OCI-LY3 (cell line): ENCODE data around the gene ANKRD29.

Source experiments
- H2AFZ ChIP-seq: fragments of 200-600, 300-600 bp; shearing (Covaris generic); 2 replicates; pipeline ENCODE4 v1.6.0; 2014; ENCODE audit warnings: antibody characterized with exemption, low read depth, low read length
- H3K27ac ChIP-seq: fragments of 200-600, 300-600 bp; sonication (generic); 2 replicates; pipeline ENCODE4 v1.5.1; 2014; ENCODE audit warnings: mild to moderate bottlenecking, low read length, moderate library complexity, mixed read lengths
- H3K27me3 ChIP-seq: fragments of 200-600, 300-600 bp; sonication (generic); 2 replicates; pipeline ENCODE4 v1.6.1; 2014; ENCODE audit warnings: low read depth, low read length, mixed read lengths
- H3K36me3 ChIP-seq: fragments of 200-600, 300-600 bp; sonication (generic); replicated peaks from 2 replicates; pipeline ENCODE3; 2014; ENCODE audit warnings: low read depth, low read length, mixed read lengths
- H3K4me1 ChIP-seq: fragments of 300-600, 200-600 bp; sonication (generic); 2 replicates; pipeline ENCODE4 v1.6.1; 2014; ENCODE audit warnings: low read length, mixed read lengths
- H3K4me2 ChIP-seq: fragments of 200-600, 300-600 bp; sonication (generic); 2 replicates; pipeline ENCODE4 v1.6.1; 2014; ENCODE audit warnings: low read length, mixed read lengths
- H3K4me3 ChIP-seq: fragments of 300-600, 200-600 bp; sonication (generic); 2 replicates; pipeline ENCODE4 v1.5.1; 2014; ENCODE audit warnings: antibody characterized with exemption, mild to moderate bottlenecking, low read length, moderate library complexity
- H3K79me2 ChIP-seq: fragments of 300-600, 200-600 bp; shearing (Covaris generic); 2 replicates; pipeline ENCODE4 v1.6.1; 2014; ENCODE audit warnings: mild to moderate bottlenecking, low read length, mixed read lengths
- H3K9ac ChIP-seq: fragments of 300-600, 200-600 bp; shearing (Covaris generic); 2 replicates; pipeline ENCODE4 v1.6.0; 2014; ENCODE audit warnings: mild to moderate bottlenecking, low read length, moderate library complexity
- H3K9me3 ChIP-seq: fragments of 200-600, 300-600 bp; shearing (Covaris generic); 2 replicates; pipeline ENCODE4 v1.6.1; 2014; ENCODE audit warnings: low read length, mixed read lengths; ENCODE audit not compliant: insufficient read depth
- H4K20me1 ChIP-seq: fragments of 200-600, 300-600 bp; sonication (generic); 2 replicates; pipeline ENCODE4 v1.6.1; 2016; ENCODE audit warnings: low read length, mixed read lengths; ENCODE audit not compliant: insufficient read depth
- CTCF ChIP-seq: fragments of 200-600, 300-600 bp; sonication (generic); IDR thresholded peaks from 2 replicates; pipeline ENCODE4 v1.5.1; 2014; ENCODE audit warnings: antibody characterized with exemption, low read length, low read depth
- EZH2phosphoT487 ChIP-seq: fragments of 200-600 bp; shearing (Covaris generic); IDR thresholded peaks from 2 replicates; pipeline ENCODE4 v1.6.1; 2018; ENCODE audit warnings: antibody characterized with exemption, mixed run types, low read depth

The ANKRD29 gene

GRCh38 chr18:23683155-23683554, 20.4 kb upstream of the ANKRD29 start:
- TF ChIP-seq EZH2phosphoT487, result no peak
- H3K9me3 ChIP-seq, result no peaks in the 10 kb centered on the region
- no peak overlapping the region for H3K4me3 ChIP-seq
- H3K9ac ChIP-seq, result no peak overlapping the region
- no peaks in the 10 kb centered on the region for H3K36me3 ChIP-seq
- H2AFZ ChIP-seq, result no peak overlapping the region
- H4K20me1 ChIP-seq, result no peaks in the 10 kb centered on the region
- H3K4me2 ChIP-seq, result no peak overlapping the region
- H3K4me1 ChIP-seq, result peaks cover 6% of the 10 kb centered on the region
- H3K27ac ChIP-seq, result no peak overlapping the region
- no peaks in the 10 kb centered on the region for H3K79me2 ChIP-seq
- H3K27me3 ChIP-seq, result peaks cover 10% of the 10 kb centered on the region; the same call in 1 of the 2 replicates

- H3K4me1 ChIP-seq, result peaks cover 6% of the 10 kb centered on the region
- H3K9ac ChIP-seq, result no peak overlapping the region
- H4K20me1 ChIP-seq, result no peaks in the 10 kb centered on the region
- H3K27ac ChIP-seq, result no peak overlapping the region
- no peaks in the 10 kb centered on the region for H3K79me2 ChIP-seq
- TF ChIP-seq CTCF, result no peak
- no peak for TF ChIP-seq EZH2phosphoT487
- no peaks in the 10 kb centered on the region for H3K9me3 ChIP-seq
- H3K4me3 ChIP-seq, result no peak overlapping the region
- H3K36me3 ChIP-seq, result no peaks in the 10 kb centered on the region
- H2AFZ ChIP-seq, result no peak overlapping the region
- peak overlapping the region; percentile 2; the same call in 1 of the 2 replicates for H3K4me2 ChIP-seq
- H3K27me3 ChIP-seq, result peaks cover 12% of the 10 kb centered on the region; the same call in 1 of the 2 replicates
Measured at GRCh38 chr18:23682472-23682871, 19.8 kb upstream of the ANKRD29 start.

GRCh38 chr18:23682045-23682444, 19.3 kb upstream of the ANKRD29 start:
- no peaks in the 10 kb centered on the region for H3K36me3 ChIP-seq
- H3K4me3 ChIP-seq, result no peak overlapping the region
- no peaks in the 10 kb centered on the region for H3K79me2 ChIP-seq
- no peak overlapping the region for H2AFZ ChIP-seq
- no peak overlapping the region for H3K9ac ChIP-seq
- H3K27me3 ChIP-seq, result peaks cover 12% of the 10 kb centered on the region; the same call in 1 of the 2 replicates
- H4K20me1 ChIP-seq, result no peaks in the 10 kb centered on the region
- H3K9me3 ChIP-seq, result no peaks in the 10 kb centered on the region
- no peak for TF ChIP-seq CTCF
- no peak for TF ChIP-seq EZH2phosphoT487
- H3K4me1 ChIP-seq, result peaks cover 6% of the 10 kb centered on the region
- peak overlapping the region; percentile 2; the same call in 1 of the 2 replicates for H3K4me2 ChIP-seq
- no peak overlapping the region for H3K27ac ChIP-seq

GRCh38 chr18:23675896-23676295, 13.2 kb upstream of the ANKRD29 start:
- H3K27me3 ChIP-seq, result peaks cover 16% of the 10 kb centered on the region; the same call in 1 of the 2 replicates
- H3K9ac ChIP-seq, result no peak overlapping the region
- no peaks in the 10 kb centered on the region for H3K36me3 ChIP-seq
- H3K4me2 ChIP-seq, result no peak overlapping the region
- no peak overlapping the region for H2AFZ ChIP-seq
- TF ChIP-seq CTCF, result no peak
- no peaks in the 10 kb centered on the region for H3K4me1 ChIP-seq
- H3K9me3 ChIP-seq, result no peaks in the 10 kb centered on the region
- H3K79me2 ChIP-seq, result no peaks in the 10 kb centered on the region
- no peak overlapping the region for H3K27ac ChIP-seq
- no peaks in the 10 kb centered on the region for H4K20me1 ChIP-seq
- no peak overlapping the region for H3K4me3 ChIP-seq

GRCh38 chr18:23675236-23675635, 12.5 kb upstream of the ANKRD29 start:
- Histone ChIP-seq H3K4me1 (no peaks in the 10 kb centered on the region), H3K79me2 (no peaks in the 10 kb centered on the region), H3K27ac (no peak overlapping the region), H3K9me3 (no peaks in the 10 kb centered on the region), H3K4me3 (no peak overlapping the region), H3K27me3 (peaks cover 20% of the 10 kb centered on the region; the same call in 1 of the 2 replicates), H2AFZ (no peak overlapping the region), H3K36me3 (no peaks in the 10 kb centered on the region), H3K4me2 (no peak overlapping the region), H4K20me1 (no peaks in the 10 kb centered on the region), H3K9ac (no peak overlapping the region)
- TF ChIP-seq EZH2phosphoT487 (no peak), CTCF (no peak)
